OCI-LY1 (cell line): Measurements from ENCODE around the gene SDK2.

ENCODE experiments used
- EZH2 ChIP-seq: fragments of 200-600 bp; sonication (generic), shearing (Covaris generic); IDR thresholded peaks from 2 replicates; pipeline ENCODE4 v1.8.0; 2017; ENCODE audit warnings: borderline replicate concordance, mixed run types, mild to moderate bottlenecking, antibody characterized with exemption, low read length, moderate library complexity, mixed read lengths
- TF ChIP-seq, protein P1 (sequence below): fragments of 200-600 bp; sonication (generic), shearing (Covaris generic); IDR thresholded peaks from 2 replicates; pipeline ENCODE4 v1.5.1; 2017; ENCODE audit warnings: mild to moderate bottlenecking, antibody characterized with exemption, low read length, moderate library complexity, mixed read lengths

DNA sequence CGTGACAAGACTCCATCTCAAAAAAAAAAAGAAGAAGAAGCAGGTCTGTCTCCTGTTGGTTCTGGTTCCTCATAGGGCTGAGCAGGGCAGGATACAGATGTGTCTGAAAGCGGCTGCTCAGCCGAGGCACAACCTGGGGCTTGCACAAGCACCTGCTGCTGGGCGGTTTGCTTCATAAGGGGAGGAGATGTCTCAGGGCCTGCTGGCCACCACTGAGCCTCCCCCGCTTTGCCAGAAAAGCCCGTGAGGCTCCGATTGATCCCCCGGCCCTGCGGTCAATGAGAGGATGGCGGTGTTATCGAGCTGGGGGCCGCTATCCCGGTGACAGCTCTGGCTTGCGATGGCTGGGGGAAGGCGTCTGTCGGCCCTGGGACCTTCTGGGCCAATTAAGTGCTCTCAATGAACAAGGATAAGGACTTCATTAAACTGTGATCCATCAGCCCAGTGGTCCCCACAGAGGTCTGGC lies 162.0 kb downstream of the SDK2 start:
- TF ChIP-seq, protein P1, sequence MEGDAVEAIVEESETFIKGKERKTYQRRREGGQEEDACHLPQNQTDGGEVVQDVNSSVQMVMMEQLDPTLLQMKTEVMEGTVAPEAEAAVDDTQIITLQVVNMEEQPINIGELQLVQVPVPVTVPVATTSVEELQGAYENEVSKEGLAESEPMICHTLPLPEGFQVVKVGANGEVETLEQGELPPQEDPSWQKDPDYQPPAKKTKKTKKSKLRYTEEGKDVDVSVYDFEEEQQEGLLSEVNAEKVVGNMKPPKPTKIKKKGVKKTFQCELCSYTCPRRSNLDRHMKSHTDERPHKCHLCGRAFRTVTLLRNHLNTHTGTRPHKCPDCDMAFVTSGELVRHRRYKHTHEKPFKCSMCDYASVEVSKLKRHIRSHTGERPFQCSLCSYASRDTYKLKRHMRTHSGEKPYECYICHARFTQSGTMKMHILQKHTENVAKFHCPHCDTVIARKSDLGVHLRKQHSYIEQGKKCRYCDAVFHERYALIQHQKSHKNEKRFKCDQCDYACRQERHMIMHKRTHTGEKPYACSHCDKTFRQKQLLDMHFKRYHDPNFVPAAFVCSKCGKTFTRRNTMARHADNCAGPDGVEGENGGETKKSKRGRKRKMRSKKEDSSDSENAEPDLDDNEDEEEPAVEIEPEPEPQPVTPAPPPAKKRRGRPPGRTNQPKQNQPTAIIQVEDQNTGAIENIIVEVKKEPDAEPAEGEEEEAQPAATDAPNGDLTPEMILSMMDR: no peak
- no peak for TF ChIP-seq EZH2
